Neural progenitor cell (in vitro differentiated cells): Measurements from ENCODE around the gene IGFBP7.

ENCODE experiments used
- CTCF ChIP-seq: fragments of 200-600 bp; sonication (generic); IDR thresholded peaks from 2 replicates; pipeline ENCODE4 v1.5.1; 2017; ENCODE audit warnings: antibody characterized with exemption, mild to moderate bottlenecking
- EZH2 ChIP-seq: fragments of 200-600 bp; sonication (generic); IDR thresholded peaks from 2 replicates; pipeline ENCODE4 v1.6.1; 2017; ENCODE audit warnings: antibody characterized with exemption, mild to moderate bottlenecking, moderate library complexity

- TF ChIP-seq CTCF, result no peak
- TF ChIP-seq EZH2, result no peak
These were observed 123.2 kb downstream of the IGFBP7 start for GRCh38 chr4:56986952-56987351.
